Adipocyte (in vitro differentiated cells): ENCODE measurements around the gene ATRAID.

ENCODE experiments used
- DNase-seq: peaks from one replicate; pipeline ENCODE4 v3.0.0-alpha.2; 2015; ENCODE audit warnings: low read depth
- H3K27me3 ChIP-seq: replicated peaks from 2 replicates; pipeline ENCODE4 v1.7.0; 2013; ENCODE audit warnings: mild to moderate bottlenecking, low read length, moderate library complexity; ENCODE audit not compliant: control insufficient read depth, insufficient read depth
- H3K36me3 ChIP-seq: 2 replicates; pipeline ENCODE4 v1.7.0; 2013; ENCODE audit warnings: low read length, mild to moderate bottlenecking, moderate library complexity; ENCODE audit not compliant: control insufficient read depth, insufficient read depth, severe bottlenecking
- H3K4me1 ChIP-seq: 2 replicates; pipeline ENCODE4 v1.7.0; 2013; ENCODE audit warnings: mild to moderate bottlenecking, low read length, moderate library complexity; ENCODE audit not compliant: control insufficient read depth, insufficient read depth
- H3K4me3 ChIP-seq: 2 replicates; pipeline ENCODE4 v1.7.0; 2013; ENCODE audit warnings: mild to moderate bottlenecking, low read length, moderate library complexity
- H3K9ac ChIP-seq: 2 replicates; pipeline ENCODE4 v1.7.0; 2013; ENCODE audit warnings: mild to moderate bottlenecking, low read length, moderate library complexity
- H3K9me3 ChIP-seq: 2 replicates; pipeline ENCODE4 v1.7.0; 2013; ENCODE audit warnings: mild to moderate bottlenecking, low read length, moderate library complexity; ENCODE audit not compliant: control insufficient read depth

ATRAID gene

DNA sequence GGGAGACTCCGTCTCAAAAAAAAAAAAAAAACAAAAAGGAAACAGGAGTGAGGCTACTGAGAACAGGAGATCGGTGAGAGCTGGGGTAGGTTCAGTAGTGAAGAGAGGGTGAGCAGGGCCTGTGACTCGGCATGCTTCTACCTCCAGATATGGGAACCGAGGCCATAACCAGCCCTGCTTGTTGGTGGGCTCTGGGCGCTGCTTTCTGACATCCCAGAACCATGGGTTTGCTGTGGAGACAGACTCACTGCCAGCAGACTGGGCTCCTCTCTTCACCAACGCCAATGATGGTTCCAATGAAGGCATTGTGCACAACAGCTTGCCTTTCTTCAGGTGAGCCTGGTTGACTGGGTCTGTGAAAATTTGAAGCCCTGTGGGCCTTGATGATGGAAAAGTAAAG, 11.6 kb downstream of the ATRAID start:
- H3K4me1 ChIP-seq: peaks cover 1% of the 10 kb centered on the region
- H3K9me3 ChIP-seq: no peaks in the 10 kb centered on the region
- no peaks in the 10 kb centered on the region for H3K27me3 ChIP-seq
- no peak for DNase-seq
- H3K9ac ChIP-seq: no peak overlapping the region
- no peak overlapping the region for H3K4me3 ChIP-seq
- H3K36me3 ChIP-seq: peaks cover 90% of the 10 kb centered on the region

DNA sequence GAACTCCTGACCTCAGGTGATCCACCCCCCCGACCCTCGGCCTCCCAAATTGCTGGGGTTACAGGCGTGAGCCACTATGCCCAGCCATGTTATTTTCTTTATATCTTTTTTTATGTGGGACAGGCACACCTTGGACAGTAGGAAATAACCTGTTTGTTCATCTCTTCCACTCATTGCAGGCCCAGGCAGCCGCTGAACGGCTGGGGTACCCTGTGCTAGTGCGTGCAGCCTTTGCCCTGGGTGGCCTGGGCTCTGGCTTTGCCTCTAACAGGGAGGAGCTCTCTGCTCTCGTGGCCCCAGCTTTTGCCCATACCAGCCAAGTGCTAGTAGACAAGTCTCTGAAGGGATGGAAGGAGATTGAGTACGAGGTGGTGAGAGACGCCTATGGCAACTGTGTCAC, 13.7 kb downstream of the ATRAID start:
- no peak for DNase-seq
- Histone ChIP-seq H3K4me1 (no peaks in the 10 kb centered on the region), H3K27me3 (no peaks in the 10 kb centered on the region), H3K9me3 (no peaks in the 10 kb centered on the region), H3K36me3 (peaks cover 91% of the 10 kb centered on the region), H3K9ac (no peak overlapping the region), H3K4me3 (no peak overlapping the region)

DNA sequence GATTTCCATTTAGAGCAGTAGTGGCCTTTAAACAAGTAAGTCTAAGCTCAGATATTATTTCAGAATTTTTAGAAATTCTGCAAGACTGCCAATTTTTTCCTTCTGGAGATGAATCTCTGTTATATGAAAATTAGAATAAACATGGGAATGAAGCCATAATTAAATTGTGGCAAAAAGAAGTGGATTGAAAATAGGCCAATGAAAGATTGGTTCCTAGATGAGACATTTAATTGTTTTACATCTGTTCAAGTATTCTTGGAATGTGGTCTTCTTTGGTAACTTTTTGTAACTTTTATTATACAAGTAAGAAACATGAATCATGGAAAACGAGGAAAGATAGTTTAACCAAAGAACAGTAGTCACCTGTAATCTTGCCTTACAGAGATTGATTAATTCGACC, 15.7 kb downstream of the ATRAID start:
- Histone ChIP-seq H3K4me3 (no peak overlapping the region), H3K27me3 (no peaks in the 10 kb centered on the region), H3K9me3 (no peaks in the 10 kb centered on the region), H3K9ac (no peak overlapping the region), H3K36me3 (peaks cover 93% of the 10 kb centered on the region), H3K4me1 (no peaks in the 10 kb centered on the region)
- no peak for DNase-seq

DNA sequence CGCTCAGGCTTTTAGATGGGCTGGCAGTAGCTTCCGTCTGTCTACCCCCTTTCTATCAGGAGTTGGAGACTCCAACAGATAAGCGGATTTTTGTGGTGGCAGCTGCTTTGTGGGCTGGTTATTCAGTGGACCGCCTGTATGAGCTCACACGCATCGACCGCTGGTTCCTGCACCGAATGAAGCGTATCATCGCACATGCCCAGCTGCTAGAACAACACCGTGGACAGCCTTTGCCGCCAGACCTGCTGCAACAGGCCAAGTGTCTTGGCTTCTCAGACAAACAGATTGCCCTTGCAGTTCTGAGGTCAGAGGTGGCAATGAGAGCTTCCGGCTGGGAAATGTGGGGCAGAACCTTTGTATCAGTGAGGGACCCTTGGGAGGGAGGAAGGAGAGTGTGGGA, 20.1 kb downstream of the ATRAID start:
- Histone ChIP-seq H3K36me3 (peaks cover 93% of the 10 kb centered on the region), H3K27me3 (no peaks in the 10 kb centered on the region), H3K4me3 (no peak overlapping the region), H3K4me1 (no peaks in the 10 kb centered on the region), H3K9me3 (no peaks in the 10 kb centered on the region), H3K9ac (no peak overlapping the region)
- no peak for DNase-seq

DNA sequence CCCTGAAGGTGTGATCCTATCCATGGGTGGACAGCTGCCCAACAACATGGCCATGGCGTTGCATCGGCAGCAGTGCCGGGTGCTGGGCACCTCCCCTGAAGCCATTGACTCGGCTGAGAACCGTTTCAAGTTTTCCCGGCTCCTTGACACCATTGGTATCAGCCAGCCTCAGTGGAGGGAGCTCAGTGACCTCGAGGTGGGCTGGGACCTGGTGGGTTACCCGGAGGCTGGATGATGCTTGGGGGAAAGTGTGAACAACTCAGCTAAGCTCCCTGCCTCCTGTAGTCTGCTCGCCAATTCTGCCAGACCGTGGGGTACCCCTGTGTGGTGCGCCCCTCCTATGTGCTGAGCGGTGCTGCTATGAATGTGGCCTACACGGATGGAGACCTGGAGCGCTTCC, 21.5 kb downstream of the ATRAID start:
- no peak for DNase-seq
- no peaks in the 10 kb centered on the region for H3K4me1 ChIP-seq

DNA sequence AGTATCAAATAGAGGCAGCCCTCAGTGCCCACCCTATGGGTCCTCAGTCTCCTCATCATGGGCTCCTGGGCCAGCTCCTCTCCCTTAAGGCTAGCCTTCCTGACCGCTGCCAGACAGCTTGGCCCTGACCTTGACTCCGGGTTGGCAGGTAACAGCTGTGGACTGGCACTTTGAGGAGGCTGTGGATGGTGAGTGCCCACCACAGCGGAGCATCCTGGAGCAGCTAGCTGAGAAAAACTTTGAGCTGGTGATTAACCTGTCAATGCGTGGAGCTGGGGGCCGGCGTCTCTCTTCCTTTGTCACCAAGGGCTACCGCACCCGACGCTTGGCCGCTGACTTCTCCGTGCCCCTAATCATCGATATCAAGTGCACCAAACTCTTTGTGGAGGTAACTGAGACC, 24.3 kb downstream of the ATRAID start:
- Histone ChIP-seq H3K27me3 (no peaks in the 10 kb centered on the region), H3K4me3 (no peak overlapping the region), H3K36me3 (peaks cover 99% of the 10 kb centered on the region), H3K9ac (no peak overlapping the region), H3K4me1 (no peaks in the 10 kb centered on the region), H3K9me3 (no peaks in the 10 kb centered on the region)
- DNase-seq: no peak

More for the DNA sequence above, 21.5 kb downstream of the ATRAID start:
- Histone ChIP-seq H3K36me3 (peaks cover 93% of the 10 kb centered on the region), H3K9me3 (no peaks in the 10 kb centered on the region), H3K9ac (no peak overlapping the region), H3K4me3 (no peak overlapping the region), H3K27me3 (no peaks in the 10 kb centered on the region)

DNA sequence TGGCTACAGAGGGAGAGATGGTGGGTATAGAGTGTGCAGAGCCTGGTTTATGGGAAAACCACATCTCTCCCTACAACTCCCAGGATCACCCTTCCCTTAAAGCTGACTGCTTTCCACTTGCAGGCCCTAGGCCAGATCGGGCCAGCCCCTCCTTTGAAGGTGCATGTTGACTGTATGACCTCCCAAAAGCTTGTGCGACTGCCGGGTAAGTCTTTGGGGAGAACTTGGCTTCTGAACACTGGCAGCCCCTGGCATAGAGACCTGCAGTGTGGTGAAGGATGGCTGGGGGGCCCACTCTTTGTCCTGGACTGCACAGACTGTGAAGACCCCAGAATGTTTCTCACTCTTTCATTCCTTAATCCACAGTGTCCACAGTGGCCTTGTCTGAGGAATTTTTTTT, 24.8 kb downstream of the ATRAID start:
- Histone ChIP-seq H3K4me1 (no peaks in the 10 kb centered on the region), H3K9me3 (no peaks in the 10 kb centered on the region), H3K4me3 (no peak overlapping the region), H3K9ac (no peak overlapping the region), H3K27me3 (no peaks in the 10 kb centered on the region), H3K36me3 (peaks cover 99% of the 10 kb centered on the region)
- DNase-seq: no peak

DNA sequence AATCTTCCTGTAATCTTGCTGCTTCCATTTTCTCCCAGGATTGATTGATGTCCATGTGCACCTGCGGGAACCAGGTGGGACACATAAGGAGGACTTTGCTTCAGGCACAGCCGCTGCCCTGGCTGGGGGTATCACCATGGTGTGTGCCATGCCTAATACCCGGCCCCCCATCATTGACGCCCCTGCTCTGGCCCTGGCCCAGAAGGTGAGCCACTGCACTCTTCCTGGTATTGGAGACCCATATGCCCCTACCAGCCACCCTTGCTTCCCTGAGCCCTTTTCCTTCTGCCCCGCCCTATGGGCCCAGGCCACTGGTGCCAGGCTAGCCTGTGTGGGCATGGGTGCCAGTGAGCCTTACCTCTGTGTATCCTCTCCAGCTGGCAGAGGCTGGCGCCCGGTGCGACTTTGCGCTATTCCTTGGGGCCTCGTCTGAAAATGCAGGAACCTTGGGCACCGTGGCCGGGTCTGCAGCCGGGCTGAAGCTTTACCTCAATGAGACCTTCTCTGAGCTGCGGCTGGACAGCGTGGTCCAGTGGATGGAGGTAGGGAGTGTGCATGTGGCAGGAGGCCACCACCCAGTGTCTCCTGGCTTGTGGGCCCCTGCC, 25.6 kb downstream of the ATRAID start:
- no peak for DNase-seq
- H3K9me3 ChIP-seq: no peaks in the 10 kb centered on the region
- H3K36me3 ChIP-seq: peaks cover 99% of the 10 kb centered on the region

DNA sequence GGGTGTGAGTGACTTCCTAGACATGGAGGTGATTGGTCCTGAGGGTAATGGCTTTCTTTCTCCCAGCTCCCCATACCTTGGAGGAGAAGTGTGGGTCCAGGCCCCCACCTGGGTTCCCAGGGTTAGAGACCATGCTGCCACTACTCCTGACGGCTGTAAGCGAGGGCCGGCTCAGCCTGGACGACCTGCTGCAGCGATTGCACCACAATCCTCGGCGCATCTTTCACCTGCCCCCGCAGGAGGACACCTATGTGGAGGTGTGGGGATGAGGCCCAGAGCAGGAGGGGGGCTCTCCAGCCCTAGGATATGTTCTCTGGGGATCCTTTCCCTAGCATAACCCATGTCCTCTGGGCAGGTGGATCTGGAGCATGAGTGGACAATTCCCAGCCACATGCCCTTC, 27.1 kb downstream of the ATRAID start:
- Histone ChIP-seq H3K36me3 (peaks cover 99% of the 10 kb centered on the region), H3K4me3 (no peak overlapping the region), H3K4me1 (no peaks in the 10 kb centered on the region), H3K9ac (no peak overlapping the region), H3K9me3 (no peaks in the 10 kb centered on the region), H3K27me3 (no peaks in the 10 kb centered on the region)
- DNase-seq: no peak

More for the DNA sequence above, 25.6 kb downstream of the ATRAID start:
- H3K4me1 ChIP-seq: no peaks in the 10 kb centered on the region
- no peaks in the 10 kb centered on the region for H3K27me3 ChIP-seq
- no peak overlapping the region for H3K4me3 ChIP-seq
- H3K9ac ChIP-seq: no peak overlapping the region

DNA sequence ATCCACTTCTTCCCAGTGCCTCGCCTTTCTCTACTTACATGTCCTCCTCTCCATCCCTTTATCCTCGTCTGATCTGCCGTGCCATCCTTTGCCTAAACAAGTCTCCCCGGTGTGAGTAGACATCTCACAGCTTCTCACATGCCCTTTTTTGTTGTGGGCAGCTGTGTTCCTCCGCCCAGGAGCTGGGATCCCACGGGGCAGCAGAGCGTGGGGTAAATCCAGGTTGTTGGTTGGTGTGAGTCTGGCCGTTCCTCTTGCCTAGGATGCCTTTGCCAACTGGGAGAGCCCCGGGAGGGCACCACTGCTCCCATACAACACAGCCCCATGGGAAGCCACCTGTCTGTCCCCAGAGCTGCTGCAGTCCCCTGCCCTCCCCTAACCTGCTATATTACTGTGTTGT, 28.6 kb downstream of the ATRAID start:
- Histone ChIP-seq H3K27me3 (no peaks in the 10 kb centered on the region), H3K4me1 (no peaks in the 10 kb centered on the region), H3K9ac (no peak overlapping the region), H3K36me3 (peaks cover 91% of the 10 kb centered on the region), H3K4me3 (no peak overlapping the region), H3K9me3 (no peaks in the 10 kb centered on the region)
- DNase-seq: no peak

DNA sequence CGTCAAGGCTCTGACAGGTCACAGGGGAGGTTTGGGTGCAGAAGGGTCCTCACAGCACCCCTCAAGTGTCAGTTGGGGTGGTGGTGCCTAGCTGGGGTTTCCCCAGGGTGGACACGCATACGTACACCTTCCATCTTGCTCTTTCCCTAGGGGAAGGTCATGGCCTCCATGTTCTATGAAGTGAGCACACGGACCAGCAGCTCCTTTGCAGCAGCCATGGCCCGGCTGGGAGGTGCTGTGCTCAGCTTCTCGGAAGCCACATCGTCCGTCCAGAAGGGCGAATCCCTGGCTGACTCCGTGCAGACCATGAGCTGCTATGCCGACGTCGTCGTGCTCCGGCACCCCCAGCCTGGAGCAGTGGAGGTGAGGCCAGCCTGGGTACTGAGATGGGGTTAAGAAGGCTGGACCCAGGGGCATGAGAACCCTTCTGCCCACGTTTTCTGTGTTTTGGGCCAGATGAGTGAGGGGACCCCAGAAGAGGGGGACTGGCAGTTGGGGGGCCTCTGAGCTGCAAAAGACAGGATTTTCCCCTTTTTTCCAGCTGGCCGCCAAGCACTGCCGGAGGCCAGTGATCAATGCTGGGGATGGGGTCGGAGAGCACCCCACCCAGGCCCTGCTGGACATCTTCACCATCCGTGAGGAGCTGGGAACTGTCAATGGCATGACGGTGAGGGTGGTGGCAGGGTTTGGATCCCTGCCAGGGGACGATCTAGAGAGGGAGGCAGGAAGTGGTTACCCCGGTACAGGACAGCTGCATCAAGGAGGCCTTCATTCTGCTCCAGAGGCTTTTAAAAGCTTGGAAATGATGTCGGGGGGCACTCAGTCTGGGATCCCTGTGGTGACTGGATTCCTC, 30.1 kb downstream of the ATRAID start:
- no peak overlapping the region for H3K4me3 ChIP-seq
- H3K36me3 ChIP-seq: peaks cover 75% of the 10 kb centered on the region
- no peak for DNase-seq
- H3K9me3 ChIP-seq: no peaks in the 10 kb centered on the region
- no peak overlapping the region for H3K9ac ChIP-seq
- no peaks in the 10 kb centered on the region for H3K4me1 ChIP-seq
- H3K27me3 ChIP-seq: no peaks in the 10 kb centered on the region
